C4-2B (cell line): Measurements from ENCODE around the gene LCA5L.

Experiments
- CTCF ChIP-seq: fragments of 450-650 bp; conservative IDR thresholded peaks from 2 replicates; pipeline ENCODE4 v1.5.1; 2017; ENCODE audit warnings: mild to moderate bottlenecking
- ZFX ChIP-seq: fragments of 450-650 bp; IDR thresholded peaks from 2 replicates; pipeline ENCODE4 v1.6.1; 2017

- TF ChIP-seq CTCF (no peak), ZFX (no peak)
Measured at GRCh38 chr21:39381009-39381408, 64.6 kb downstream of the LCA5L start.
